CD1c-positive myeloid dendritic cell (primary cell): ENCODE data around the gene RFWD3.
"Not testable (repeated sequence)": the region's sequence is repeated elsewhere in the genome, so short reads cannot be mapped to it uniquely, and the experiment has no call there.

Experiments
- DNase-seq: peaks from one replicate; pipeline ENCODE4 v3.0.0-alpha.2; 2016; ENCODE audit errors: extremely low spot score

Gene RFWD3, protein sequence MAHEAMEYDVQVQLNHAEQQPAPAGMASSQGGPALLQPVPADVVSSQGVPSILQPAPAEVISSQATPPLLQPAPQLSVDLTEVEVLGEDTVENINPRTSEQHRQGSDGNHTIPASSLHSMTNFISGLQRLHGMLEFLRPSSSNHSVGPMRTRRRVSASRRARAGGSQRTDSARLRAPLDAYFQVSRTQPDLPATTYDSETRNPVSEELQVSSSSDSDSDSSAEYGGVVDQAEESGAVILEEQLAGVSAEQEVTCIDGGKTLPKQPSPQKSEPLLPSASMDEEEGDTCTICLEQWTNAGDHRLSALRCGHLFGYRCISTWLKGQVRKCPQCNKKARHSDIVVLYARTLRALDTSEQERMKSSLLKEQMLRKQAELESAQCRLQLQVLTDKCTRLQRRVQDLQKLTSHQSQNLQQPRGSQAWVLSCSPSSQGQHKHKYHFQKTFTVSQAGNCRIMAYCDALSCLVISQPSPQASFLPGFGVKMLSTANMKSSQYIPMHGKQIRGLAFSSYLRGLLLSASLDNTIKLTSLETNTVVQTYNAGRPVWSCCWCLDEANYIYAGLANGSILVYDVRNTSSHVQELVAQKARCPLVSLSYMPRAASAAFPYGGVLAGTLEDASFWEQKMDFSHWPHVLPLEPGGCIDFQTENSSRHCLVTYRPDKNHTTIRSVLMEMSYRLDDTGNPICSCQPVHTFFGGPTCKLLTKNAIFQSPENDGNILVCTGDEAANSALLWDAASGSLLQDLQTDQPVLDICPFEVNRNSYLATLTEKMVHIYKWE

DNA sequence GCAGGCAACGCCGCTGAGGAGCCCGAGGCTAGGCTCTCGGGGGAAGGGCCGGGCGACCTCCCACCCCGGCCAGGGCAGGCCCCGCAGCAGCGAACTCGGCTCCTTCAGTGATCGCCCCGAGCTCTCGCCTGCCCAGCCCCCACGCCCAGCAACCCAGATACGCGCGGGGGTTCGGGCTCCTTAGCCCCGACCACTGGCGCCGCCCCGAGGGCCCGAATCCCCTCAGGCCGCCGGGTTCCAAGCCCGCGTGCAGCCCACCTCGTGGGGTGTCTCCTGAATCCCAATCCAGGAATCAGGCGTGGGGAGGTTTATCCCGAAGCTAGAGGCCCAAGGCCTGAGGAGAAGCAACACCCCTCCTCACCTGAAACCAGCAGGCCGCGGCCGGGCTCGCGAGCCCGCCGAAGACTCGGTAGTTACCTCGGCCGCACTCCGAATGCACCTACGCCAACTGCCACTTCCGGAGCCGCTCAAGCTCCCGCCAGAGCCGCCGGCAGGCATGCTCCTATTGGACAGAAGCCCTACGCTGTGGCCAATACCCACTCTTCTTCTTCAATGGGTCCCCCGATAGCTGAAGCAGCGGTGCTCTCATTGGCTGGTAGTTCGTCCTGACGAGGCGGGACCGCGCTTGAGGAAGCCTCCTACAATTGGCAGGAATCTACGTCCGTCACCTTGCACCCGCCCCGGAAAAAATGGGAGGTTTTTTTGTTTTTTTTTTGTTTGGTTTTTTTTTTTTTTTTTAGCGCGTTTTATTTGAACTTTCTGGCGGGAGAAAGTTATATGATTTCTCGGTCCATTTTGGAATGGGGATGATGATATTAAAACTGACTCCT is at the start of gene RFWD3:
Gene RFWD3, minus strand, starts transcription at position 453 of the 830 bp plus-strand sequence. CDS start 5,428 bp downstream, outside the sequence.
- DNase-seq, result peak; percentile 99

DNA sequence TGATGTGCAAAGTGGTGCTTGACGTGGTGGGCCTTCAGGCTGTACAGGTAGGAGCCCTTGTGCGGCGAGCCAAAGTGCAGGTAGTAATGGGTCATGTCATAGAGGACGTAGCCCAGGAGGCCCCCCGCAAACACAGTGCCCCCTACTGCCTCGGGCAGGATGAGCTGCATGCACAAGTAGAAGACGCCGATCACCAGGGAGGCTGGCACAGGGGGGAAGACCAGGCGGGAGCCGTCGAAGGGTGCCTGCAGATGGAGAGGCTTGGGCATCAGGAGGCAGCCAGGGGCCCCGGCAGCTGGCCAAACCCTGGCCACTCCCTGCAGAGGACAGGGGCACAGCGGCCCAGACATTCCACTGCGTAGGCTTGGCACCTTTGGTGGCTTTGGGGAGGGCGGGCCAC is 49.7 kb upstream of the RFWD3 start:
- no peak for DNase-seq

DNA sequence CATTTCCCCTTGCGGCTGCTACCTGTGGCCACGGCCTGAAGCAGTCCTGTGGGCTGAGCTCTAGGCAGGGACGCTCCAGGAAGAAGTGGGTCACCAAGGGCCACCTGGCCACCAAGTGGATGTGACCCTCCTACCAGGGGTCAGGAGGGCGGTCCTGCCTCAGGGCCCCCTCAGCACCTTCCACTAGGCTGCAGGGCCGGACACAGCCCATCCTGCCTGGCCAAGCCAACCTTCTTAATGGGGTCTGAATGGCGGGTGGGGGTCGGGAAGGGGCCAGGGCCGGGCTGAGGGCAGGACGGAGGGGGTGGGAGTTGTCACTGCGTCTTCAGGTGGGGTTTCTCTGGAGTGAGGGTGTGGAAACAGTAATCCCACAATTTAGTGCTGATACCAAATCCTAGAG is 47.2 kb upstream of the RFWD3 start:
- no peak for DNase-seq

DNA sequence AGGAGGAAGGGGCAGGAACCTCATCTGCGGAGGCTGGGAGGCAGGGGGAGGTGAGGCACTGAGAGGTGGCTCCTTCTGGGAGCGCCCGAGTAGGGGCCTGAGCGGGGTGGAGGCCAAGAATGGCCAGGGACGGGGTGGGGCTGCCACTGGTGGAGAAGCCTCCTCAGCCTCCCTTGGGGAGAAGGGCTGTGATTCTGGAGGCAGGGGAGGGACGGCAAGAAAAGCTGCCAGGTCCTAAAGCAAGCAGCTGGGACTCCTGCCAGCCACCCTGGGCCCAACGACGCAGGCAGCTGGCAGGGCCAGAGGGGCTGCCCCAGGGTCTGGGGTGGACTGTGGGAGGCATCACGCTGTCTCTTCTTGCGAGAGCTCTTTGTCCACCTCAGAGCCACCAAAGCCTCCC is 46.6 kb upstream of the RFWD3 start:
- no peak for DNase-seq

DNA sequence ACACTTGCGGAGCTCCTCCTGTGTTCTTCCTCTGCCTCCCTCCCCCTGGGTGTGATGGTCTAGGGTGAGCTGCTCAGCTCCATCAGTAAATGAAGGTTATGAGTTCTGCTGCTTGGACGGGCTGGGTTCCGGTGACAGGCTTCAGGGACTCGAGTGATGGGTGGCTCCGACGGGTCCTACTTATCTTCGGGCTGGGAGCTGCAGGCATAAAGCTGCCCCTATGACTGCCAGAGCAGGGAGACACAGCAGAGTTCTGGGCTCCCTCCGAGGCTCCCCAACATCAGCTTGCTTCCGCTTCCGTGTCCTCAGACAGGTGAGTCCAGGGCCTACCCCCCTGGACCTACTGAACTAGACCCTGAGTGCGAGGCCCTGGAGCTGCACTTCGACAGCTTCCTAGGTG is 45.3 kb upstream of the RFWD3 start:
- DNase-seq, result no peak

DNA sequence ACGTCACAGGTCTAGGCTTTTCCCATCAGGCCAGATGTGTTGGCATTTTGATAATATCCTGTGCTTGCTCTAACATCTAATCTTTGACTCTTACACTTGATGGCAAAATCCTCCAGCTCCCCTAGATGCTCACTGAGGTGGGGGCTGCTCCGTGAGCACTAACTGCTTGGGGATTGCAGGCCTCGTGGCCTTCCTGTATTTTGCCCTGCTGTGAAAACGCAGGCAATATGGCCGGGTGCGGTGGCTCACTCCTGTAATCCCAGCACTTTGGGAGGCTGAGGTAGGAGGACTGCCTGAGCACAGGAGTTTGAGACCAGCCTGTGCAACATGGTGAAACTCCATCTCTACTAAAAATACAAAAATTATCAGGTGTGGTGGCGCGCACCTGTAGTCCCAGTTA is 43.7 kb upstream of the RFWD3 start:
- DNase-seq, result no peak

DNA sequence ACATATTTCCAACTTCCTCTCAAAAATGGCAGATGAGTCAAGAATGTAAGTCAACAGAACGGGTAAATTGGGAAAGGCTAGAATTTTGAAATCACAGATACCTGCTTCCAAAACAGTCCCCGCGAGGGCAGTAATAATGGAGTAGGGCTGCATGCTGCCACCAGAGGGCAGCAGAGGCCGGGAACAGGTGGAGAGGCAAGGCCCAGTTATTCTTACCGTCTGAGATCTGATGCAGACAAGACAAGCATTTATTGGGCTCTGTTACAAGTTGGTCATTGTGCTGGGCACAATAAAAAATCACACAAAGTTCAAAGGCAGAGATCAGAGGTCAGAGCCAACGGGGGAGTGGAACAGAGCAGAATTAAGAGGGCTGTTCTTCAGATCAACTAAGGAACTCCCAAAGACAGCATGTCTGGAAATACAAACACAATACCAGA is 42.8 kb upstream of the RFWD3 start:
- peak; percentile 87 for DNase-seq

DNA sequence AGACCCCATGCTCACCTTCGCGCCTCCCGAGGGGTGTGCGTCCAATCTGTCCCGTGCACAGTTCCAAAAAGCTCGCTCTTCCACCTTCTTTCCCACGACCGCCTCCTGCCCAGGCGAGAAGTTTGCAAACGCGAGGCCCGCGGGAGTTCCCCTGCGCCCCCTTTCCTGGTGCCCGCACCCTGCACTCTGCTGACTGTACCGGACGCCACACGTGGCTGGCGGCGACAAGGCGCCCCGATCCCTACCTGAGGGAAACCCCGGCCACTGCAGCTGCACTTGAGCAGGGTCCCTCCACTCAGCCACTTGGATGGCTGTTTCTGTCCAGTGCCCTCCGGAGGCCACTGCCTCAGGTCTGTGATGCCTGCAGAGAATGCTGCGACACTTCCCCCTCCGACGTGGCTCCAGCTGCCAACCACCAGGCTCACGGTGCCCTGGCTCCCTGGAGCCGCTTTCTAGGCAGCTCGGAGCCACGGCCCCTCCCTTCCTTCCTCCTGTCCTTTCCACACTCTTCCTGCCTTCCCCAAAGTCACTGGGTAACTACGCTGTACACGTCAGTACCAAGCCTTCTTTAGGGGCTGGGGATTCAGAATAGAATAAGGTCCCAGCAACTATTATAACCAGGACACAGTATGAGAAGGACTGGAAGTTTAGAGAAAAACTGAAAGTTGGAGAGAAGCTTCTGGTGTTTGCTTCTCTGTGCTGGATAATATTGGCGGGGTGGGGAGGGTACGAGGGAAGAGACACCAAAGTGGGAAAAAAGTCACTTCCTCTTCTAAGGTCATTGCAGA is 34.0 kb upstream of the RFWD3 start, which contains the start of gene MLKL:
Gene MLKL, minus strand, starts transcription at position 425 of the 788 bp plus-strand sequence. CDS start 5,105 bp downstream, outside the sequence.
- peak; percentile 91 for DNase-seq

DNA sequence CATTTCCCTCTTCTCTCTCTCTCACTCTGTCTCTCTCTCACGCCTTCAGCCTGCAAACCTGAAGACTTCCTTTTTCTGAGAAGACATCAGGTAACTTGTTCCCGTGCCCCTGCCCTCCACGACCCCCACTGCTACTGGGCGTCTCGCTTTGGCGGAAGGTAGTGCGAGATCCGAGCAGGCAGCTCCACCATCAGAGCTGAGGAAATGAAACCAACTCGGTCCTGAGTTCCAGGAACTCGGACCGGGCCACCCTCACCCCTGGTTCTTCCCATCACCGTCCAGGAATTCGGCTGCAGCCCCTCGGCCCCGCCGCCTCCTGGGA is 33.4 kb upstream of the RFWD3 start:
- peak; percentile 64 for DNase-seq

DNA sequence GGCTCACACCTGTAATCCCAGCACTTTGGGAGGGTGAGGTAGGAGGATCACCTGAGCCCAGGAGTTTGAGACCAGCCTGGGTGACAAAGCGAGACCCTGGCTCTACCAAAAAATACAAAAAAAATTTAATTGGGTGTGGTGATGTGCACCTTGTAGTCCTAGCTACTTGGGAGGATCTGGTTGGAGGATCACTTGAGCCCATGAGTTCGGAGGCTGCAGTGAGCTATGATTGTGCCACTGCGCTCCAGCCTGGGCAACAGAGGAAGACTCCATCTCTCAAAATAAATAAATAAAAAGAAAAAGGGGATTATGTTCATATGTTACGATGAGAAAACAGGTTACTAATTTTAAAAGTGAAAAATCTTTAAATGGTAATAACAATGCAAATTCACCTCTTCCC is 33.0 kb upstream of the RFWD3 start:
- no peak for DNase-seq

DNA sequence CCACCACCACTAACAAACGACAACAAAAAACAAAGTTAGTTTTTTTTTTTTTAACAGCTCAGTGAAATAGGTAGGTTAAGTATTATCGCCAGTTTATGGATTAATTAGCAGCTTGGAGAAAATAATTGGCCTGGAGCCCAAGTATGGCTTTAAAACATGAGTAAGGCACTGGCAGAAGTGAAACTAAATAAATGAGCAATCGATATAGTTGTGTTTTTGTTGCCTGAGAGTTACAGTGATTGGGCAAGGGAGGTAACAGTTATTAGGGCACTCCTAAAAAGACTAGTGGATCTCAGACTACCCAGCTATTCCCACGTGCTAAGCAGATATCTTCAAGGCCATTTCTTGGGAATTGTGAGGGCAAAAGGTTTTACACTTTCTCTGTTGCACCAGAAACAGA is 31.5 kb upstream of the RFWD3 start:
- DNase-seq, result peak; percentile 69

DNA sequence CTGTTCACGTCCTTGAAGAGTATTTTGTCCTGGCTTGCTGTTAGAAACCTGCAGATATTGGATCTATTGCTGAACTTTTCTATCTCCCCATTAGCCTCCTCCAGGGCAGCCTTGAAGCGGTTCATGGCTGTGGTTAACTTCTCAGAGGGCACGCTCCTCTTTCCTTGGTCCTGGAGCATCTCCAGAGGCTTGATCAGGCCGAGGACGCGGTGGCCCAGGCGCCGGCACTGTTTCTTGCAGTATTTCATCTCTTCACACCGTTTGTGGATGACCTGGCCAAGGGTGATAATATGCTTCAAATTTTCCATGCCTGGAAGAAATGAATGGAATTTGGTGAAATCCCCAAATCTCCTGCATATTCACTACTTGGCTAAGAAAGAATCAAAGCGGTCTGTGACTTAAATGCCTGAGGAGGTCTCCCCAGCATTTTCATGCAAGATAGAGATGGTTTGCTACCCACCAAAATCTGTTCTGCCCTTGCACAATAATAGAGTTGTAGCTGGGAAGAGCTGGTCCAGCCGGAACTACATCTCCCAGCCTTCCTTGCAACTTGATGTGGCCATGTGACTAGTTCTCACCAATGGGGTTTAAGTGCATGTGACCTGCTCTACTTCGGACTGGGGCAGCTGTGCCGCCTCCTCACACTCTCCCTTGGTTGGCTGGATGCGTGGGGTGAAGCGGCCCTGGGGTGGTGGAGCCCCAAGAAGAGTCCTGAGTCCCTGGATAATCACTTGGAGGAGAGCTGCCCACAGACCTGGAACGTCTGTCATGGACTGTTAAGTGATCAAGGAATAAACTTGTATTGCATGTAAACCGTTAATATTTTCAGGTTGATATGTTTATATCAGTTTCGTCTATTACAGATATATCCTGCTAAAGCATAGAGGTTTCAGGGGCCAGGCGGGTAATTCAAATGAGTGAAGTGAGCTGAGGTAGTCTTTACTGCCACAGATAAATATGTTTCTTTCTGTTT is 29.1 kb upstream of the RFWD3 start:
- DNase-seq, result peak; percentile 78

DNA sequence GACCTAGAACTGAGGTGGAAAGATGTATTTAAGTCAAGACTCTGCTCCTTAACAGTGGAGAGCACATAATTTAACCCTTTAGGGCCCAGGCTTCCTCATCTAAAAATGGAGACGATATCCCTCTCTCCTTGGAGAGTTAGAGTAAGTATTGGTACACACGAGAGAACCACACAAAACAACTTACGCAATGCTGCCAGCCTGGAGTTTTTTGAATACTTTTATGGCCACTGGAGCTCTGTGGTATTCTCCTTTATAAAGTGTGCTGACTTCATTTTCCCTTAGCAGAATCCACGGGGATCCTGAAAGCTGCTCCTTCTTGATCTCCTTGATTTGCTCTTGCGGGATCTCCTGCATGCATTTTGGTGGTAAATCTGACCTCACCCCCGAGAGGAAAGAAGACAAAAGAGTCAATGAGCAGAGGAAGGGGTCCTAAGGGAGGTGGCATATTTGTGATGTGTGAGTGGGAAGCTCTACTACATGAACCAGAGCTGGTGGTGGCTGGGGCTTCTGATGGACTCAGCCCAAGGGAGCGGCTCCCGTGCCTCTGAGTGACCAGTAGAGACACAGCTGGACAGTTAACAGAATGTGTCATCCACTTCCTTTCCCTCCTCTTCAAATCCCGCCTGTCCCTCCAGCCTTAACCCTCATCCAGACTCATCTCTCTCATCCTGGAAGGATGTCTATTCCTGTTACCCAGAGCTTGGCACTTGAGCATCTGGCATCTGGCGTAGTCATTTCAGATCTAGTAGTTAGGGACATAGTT is 24.6 kb upstream of the RFWD3 start:
- no peak for DNase-seq

DNA sequence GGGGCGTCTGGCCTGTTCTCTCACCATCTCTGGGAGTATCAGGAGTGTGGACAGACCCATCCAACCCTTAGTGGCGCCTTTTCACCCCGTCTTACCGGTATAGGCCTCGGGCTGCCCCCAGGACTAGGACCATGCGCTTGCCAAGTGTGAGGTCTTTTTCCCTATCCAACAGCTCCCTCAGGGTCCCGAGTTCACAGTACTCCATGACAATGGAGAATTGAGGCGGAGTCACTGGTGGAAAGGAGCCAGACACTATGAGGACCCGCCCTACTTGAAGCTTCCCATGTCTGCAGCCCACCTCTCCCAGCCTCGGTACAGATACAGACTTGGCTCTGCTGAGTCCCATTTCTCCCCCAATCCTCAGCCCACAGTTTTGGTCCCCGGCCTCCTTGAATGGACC is 15.9 kb upstream of the RFWD3 start:
- DNase-seq, result no peak

DNA sequence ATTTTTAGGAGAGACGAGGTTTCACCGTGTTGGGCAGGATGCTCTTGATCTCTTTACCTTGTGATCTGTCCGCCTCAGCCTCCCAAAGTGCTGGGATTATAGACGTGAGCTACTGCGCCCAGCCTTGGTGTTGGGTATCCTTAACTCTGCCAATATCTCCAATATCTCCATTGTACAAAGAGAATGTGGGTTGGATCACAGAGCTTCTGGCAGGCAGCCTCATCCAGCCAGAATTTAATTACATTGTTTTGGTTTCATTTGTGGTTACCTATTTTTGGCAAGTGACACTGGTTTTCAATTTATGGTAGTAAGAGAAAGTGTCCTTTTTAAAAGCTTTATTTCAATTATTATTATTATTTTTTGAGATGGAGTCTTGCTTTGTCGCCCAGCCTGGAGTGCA is 14.0 kb upstream of the RFWD3 start:
- no peak for DNase-seq

DNA sequence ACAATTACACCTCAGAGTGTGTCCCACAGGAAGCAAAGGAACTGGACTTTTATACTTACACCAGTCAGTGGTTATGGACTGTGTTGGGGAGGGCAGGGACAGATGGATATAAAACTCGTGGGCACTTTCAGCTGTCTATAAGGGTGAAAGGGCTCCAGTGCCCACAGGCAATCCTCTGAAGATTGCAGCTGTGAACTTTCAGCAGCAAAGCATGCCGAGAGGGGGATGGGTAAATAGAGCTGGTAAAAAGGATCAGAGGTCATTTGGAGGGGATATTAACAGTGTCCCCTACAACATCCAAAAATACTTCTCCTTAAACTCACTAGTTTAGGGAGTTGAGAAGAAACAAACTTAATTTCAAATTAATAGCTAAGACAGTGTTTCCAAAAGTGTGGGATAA is 13.3 kb upstream of the RFWD3 start:
- no peak for DNase-seq

DNA sequence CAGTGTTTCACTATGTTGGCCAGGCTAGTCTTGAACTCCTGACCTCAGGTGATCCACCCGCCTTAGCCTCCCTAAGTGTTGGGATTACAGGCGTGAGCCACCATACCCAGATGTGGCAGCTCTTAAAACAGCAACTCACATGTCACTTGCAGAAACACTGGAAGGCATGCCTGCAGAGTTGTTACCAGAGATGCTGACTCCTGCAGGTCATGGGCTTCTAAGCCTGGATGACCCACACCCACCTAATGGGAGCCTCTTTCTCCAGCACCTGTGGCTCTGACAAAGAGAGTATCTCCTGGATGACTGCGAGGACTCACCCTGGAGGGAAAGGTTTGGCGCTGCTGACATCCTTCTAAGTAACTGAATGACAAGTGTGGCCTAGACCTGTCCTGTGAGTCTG is 11.2 kb upstream of the RFWD3 start:
- DNase-seq, result no peak

DNA sequence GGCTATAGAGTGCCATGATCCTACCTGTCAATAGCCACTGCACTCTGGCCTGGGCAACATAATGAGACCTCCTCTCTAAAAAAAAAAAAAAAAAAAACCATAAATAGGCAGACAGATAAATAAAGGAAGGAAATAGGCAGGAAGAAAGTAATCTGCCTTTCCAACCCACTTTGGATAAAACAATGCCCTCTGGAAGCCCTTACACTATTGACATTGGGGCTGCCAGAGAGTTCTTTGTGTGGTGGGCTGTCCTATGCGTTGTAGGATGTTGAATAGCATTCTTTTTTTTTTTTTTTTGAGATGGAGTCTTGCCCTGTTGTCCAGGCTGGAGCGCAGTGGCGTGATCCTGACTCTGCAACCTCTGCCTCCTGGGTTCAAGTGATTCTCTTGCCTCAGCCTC is 7.2 kb upstream of the RFWD3 start:
- no peak for DNase-seq

DNA sequence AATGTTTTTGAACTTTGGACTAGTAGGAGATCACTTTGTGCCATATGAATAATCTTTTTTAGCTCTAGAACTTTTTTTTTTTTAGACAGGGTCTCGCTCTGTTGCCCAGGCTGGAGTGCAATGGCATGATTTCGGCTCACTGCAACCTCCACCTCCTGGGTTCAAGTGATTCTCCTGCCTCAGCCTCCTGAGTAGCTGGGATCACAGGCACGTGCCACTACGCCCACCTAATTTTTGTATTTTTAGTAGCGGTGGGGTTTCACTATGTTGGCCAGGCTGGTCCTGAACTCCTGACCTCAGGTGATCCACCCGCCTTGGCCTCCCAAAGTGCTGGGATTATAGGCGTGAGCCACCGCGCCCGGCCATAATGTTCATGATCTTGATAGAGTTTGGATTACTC is 2.2 kb upstream of the RFWD3 start:
- not testable (repeated sequence) for DNase-seq
